Fibroblast of pulmonary artery (primary cell): ENCODE results near the gene ACSM2A.
"Not testable (repeated sequence)": the region's sequence is repeated elsewhere in the genome, so short reads cannot be mapped to it uniquely, and the experiment has no call there.

Experiments
- DNase-seq: peaks from one replicate; pipeline ENCODE4 v3.0.0-alpha.2; 2010; ENCODE audit warnings: low read depth
- H3K4me3 ChIP-seq: replicated peaks from 2 replicates; pipeline ENCODE4 v1.5.1; 2011; ENCODE audit warnings: low read depth, mild to moderate bottlenecking, control low read depth, low read length, moderate library complexity
- CTCF ChIP-seq: IDR thresholded peaks from 2 replicates; pipeline ENCODE4 v1.5.1; 2011; ENCODE audit warnings: mild to moderate bottlenecking, control low read depth, low read length, inconsistent platforms; ENCODE audit errors: missing control alignments

ACSM2A gene

GRCh38 chr16:20424129-20424866 lies 27.0 kb upstream of the ACSM2A start:
- DNase-seq: no peak
- no peak overlapping the region for H3K4me3 ChIP-seq
- no peak for TF ChIP-seq CTCF

GRCh38 chr16:20427401-20427797 lies 23.9 kb upstream of the ACSM2A start:
- not testable (repeated sequence) for DNase-seq, H3K4me3 ChIP-seq

- H3K4me3 ChIP-seq, DNase-seq: not testable (repeated sequence)
These were observed 21.8 kb upstream of the ACSM2A start for GRCh38 chr16:20429499-20429898.

- DNase-seq, H3K4me3 ChIP-seq: not testable (repeated sequence)
These were observed 20.8 kb upstream of the ACSM2A start for GRCh38 chr16:20430480-20430879.

- no peak overlapping the region for H3K4me3 ChIP-seq
- TF ChIP-seq CTCF: no peak
- DNase-seq: no peak
These were observed 20.4 kb upstream of the ACSM2A start for GRCh38 chr16:20430948-20431347.

GRCh38 chr16:20438950-20439349 lies 12.4 kb upstream of the ACSM2A start:
- DNase-seq, H3K4me3 ChIP-seq: not testable (repeated sequence)

- DNase-seq, H3K4me3 ChIP-seq: not testable (repeated sequence)
These were observed 11.5 kb upstream of the ACSM2A start for GRCh38 chr16:20439820-20440231.

GRCh38 chr16:20440731-20441130 lies 10.6 kb upstream of the ACSM2A start:
- not testable (repeated sequence) for DNase-seq, H3K4me3 ChIP-seq

- no peak overlapping the region for H3K4me3 ChIP-seq
- TF ChIP-seq CTCF: no peak
- DNase-seq: no peak
These were observed 10.1 kb upstream of the ACSM2A start for GRCh38 chr16:20441191-20441590.

GRCh38 chr16:20441859-20442258 lies 9.5 kb upstream of the ACSM2A start:
- not testable (repeated sequence) for H3K4me3 ChIP-seq, DNase-seq

GRCh38 chr16:20446652-20447393 lies 4.5 kb upstream of the ACSM2A start:
- not testable (repeated sequence) for DNase-seq

GRCh38 chr16:20453633-20454032 lies 2.3 kb downstream of the ACSM2A start:
- H3K4me3 ChIP-seq, DNase-seq: not testable (repeated sequence)

More at GRCh38 chr16:20446652-20447393, 4.5 kb upstream of the ACSM2A start:
- H3K4me3 ChIP-seq: not testable (repeated sequence)

- not testable (repeated sequence) for DNase-seq, H3K4me3 ChIP-seq
These were observed 7.9 kb downstream of the ACSM2A start for GRCh38 chr16:20459227-20459626.

GRCh38 chr16:20460313-20460712 lies 9.0 kb downstream of the ACSM2A start:
- H3K4me3 ChIP-seq, DNase-seq: not testable (repeated sequence)

GRCh38 chr16:20468954-20469353 lies 17.6 kb downstream of the ACSM2A start:
- not testable (repeated sequence) for H3K4me3 ChIP-seq, DNase-seq
